Hepatocyte (in vitro differentiated cells): ENCODE results near the gene ZSCAN10.

Experiments
- CTCF ChIP-seq: fragments of 200-600 bp; sonication (generic); IDR thresholded peaks from 2 replicates; pipeline ENCODE4 v1.5.1; 2016; ENCODE audit warnings: antibody characterized with exemption, mild to moderate bottlenecking; ENCODE audit not compliant: poor library complexity
- EZH2 ChIP-seq: fragments of 200-600 bp; sonication (generic); IDR thresholded peaks from 2 replicates; pipeline ENCODE4 v1.6.1; 2016; ENCODE audit warnings: antibody characterized with exemption, mild to moderate bottlenecking, borderline replicate concordance
- EZH2phosphoT487 ChIP-seq: fragments of 200-600 bp; sonication (generic); IDR thresholded peaks from one replicate; pipeline ENCODE4 v1.6.1; 2018; ENCODE audit warnings: antibody characterized with exemption, mild to moderate bottlenecking, low read depth, moderate library complexity; ENCODE audit not compliant: unreplicated experiment, severe bottlenecking

GRCh38 chr16:3113765-3114479, 14.8 kb upstream of the ZSCAN10 start:
- TF ChIP-seq EZH2 (no peak), EZH2phosphoT487 (no peak), CTCF (no peak)
